H9 (cell line): ENCODE data around the gene TTYH2. TPM values are rescaled to one million over a fixed set of nuclear protein-coding genes. Genes with fewer than 3 reads are reported as not detected.

Source experiments
- DNase-seq: peaks from one replicate; pipeline ENCODE4 v3.0.0-alpha.2; 2017
- H2AFZ ChIP-seq: one replicate; pipeline ENCODE4 v1.6.1; 2013; ENCODE audit warnings: mild to moderate bottlenecking, low read length, control low read depth, moderate library complexity
- H2AK5ac ChIP-seq: 2 replicates; pipeline ENCODE4 v1.6.1; 2013; ENCODE audit warnings: low read length, control low read depth, mixed read lengths; ENCODE audit not compliant: insufficient read length
- H2BK120ac ChIP-seq: one replicate; pipeline ENCODE4 v1.6.1; 2013; ENCODE audit warnings: low read depth, mild to moderate bottlenecking, low read length, control low read depth, inconsistent platforms; ENCODE audit not compliant: poor library complexity, severe bottlenecking
- H2BK12ac ChIP-seq: 2 replicates; pipeline ENCODE4 v1.6.1; 2013; ENCODE audit warnings: low read length, control low read depth, mixed read lengths, low read depth; ENCODE audit not compliant: insufficient read length
- H2BK15ac ChIP-seq: 2 replicates; pipeline ENCODE4 v1.6.1; 2013; ENCODE audit warnings: low read depth, low read length, control low read depth
- H2BK20ac ChIP-seq: one replicate; pipeline ENCODE4 v1.6.1; 2013; ENCODE audit warnings: low read depth, mild to moderate bottlenecking, low read length, control low read depth, inconsistent platforms; ENCODE audit not compliant: poor library complexity, severe bottlenecking
- H2BK5ac ChIP-seq: 2 replicates; pipeline ENCODE4 v1.6.1; 2013; ENCODE audit warnings: low read length, control low read depth, mixed read lengths; ENCODE audit not compliant: insufficient read length
- H3K14ac ChIP-seq: 2 replicates; pipeline ENCODE4 v1.6.1; 2013; ENCODE audit warnings: low read length, control low read depth; ENCODE audit not compliant: insufficient read depth
- H3K18ac ChIP-seq: 2 replicates; pipeline ENCODE4 v1.6.1; 2013; ENCODE audit warnings: low read depth, mild to moderate bottlenecking, mixed read lengths, low read length, control low read depth; ENCODE audit not compliant: insufficient read length
- H3K23ac ChIP-seq: 2 replicates; pipeline ENCODE4 v1.6.1; 2013; ENCODE audit warnings: low read length, control low read depth, mixed read lengths, low read depth; ENCODE audit not compliant: insufficient read length
- H3K23me2 ChIP-seq: 2 replicates; pipeline ENCODE4 v1.6.1; 2013; ENCODE audit warnings: low read depth, mild to moderate bottlenecking, mixed read lengths, low read length, control low read depth; ENCODE audit not compliant: insufficient read length, poor library complexity, severe bottlenecking
- H3K27ac ChIP-seq: 2 replicates; pipeline ENCODE4 v1.5.1; 2013; ENCODE audit warnings: low read length, control low read depth, mixed read lengths, low read depth; ENCODE audit not compliant: insufficient read length
- H3K27me3 ChIP-seq: 2 replicates; pipeline ENCODE4 v1.6.1; 2013; ENCODE audit warnings: low read length, control low read depth, inconsistent platforms; ENCODE audit not compliant: insufficient read depth
- H3K4ac ChIP-seq: 2 replicates; pipeline ENCODE4 v1.6.1; 2013; ENCODE audit warnings: low read depth, mild to moderate bottlenecking, control low read depth, inconsistent platforms, low read length, moderate library complexity
- H3K4me1 ChIP-seq: 2 replicates; pipeline ENCODE4 v1.6.1; 2013; ENCODE audit warnings: low read length, control low read depth, inconsistent platforms; ENCODE audit not compliant: insufficient read depth
- H3K4me2 ChIP-seq: 2 replicates; pipeline ENCODE4 v1.6.1; 2013; ENCODE audit warnings: low read length, control low read depth, mixed read lengths; ENCODE audit not compliant: insufficient read length, insufficient read depth
- H3K56ac ChIP-seq: 2 replicates; pipeline ENCODE4 v1.6.1; 2013; ENCODE audit warnings: low read depth, mild to moderate bottlenecking, mixed read lengths, low read length, control low read depth; ENCODE audit not compliant: insufficient read length
- H3K79me1 ChIP-seq: 2 replicates; pipeline ENCODE4 v1.6.1; 2013; ENCODE audit warnings: low read depth, mild to moderate bottlenecking, moderate library complexity, low read length, control low read depth, inconsistent platforms; ENCODE audit not compliant: insufficient read depth, poor library complexity, severe bottlenecking
- H3K79me2 ChIP-seq: 2 replicates; pipeline ENCODE4 v1.6.1; 2013; ENCODE audit warnings: low read length, control low read depth, inconsistent platforms; ENCODE audit not compliant: insufficient read depth
- H3K9ac ChIP-seq: 2 replicates; pipeline ENCODE4 v1.6.1; 2013; ENCODE audit warnings: low read length, control low read depth, mixed read lengths; ENCODE audit not compliant: insufficient read length; ENCODE audit errors: extremely low read depth
- H3K9me3 ChIP-seq: one replicate; pipeline ENCODE4 v1.6.1; 2013; ENCODE audit warnings: low read depth, low read length, inconsistent platforms; ENCODE audit not compliant: control insufficient read depth
- H3T11ph ChIP-seq: one replicate; pipeline ENCODE4 v1.6.1; 2013; ENCODE audit warnings: mild to moderate bottlenecking, low read length, control low read depth, inconsistent platforms
- H4K20me1 ChIP-seq: one replicate; pipeline ENCODE4 v1.6.1; 2013; ENCODE audit not compliant: control insufficient read depth, insufficient read length, insufficient read depth
- H4K5ac ChIP-seq: 2 replicates; pipeline ENCODE4 v1.6.1; 2013; ENCODE audit warnings: low read depth, mild to moderate bottlenecking, mixed read lengths, low read length, control low read depth; ENCODE audit not compliant: insufficient read length
- H4K8ac ChIP-seq: replicated peaks from 2 replicates; pipeline ENCODE4 v1.6.1; 2013; ENCODE audit warnings: low read length, control low read depth, mixed read lengths, low read depth; ENCODE audit not compliant: insufficient read length
- H4K91ac ChIP-seq: 2 replicates; pipeline ENCODE4 v1.6.1; 2013; ENCODE audit warnings: low read depth, mild to moderate bottlenecking, moderate library complexity, mixed read lengths, low read length, control low read depth; ENCODE audit not compliant: insufficient read length
- H3K27ac Mint-ChIP-seq, 3 experiments: 2 replicates in 2 of 3; 3 replicates in 1 of 3; pipeline ENCODE4 v1.8.0; 2020 to 2021; ENCODE audit warnings: mixed read lengths in 3 of 3, mild to moderate bottlenecking in 1 of 3, moderate library complexity in 1 of 3
- H3K27me3 Mint-ChIP-seq: 2 replicates; pipeline ENCODE4 v1.8.0; 2021; ENCODE audit warnings: low read depth, mild to moderate bottlenecking, moderate library complexity, mixed read lengths
- H3K36me3 Mint-ChIP-seq, 3 experiments: 2 replicates in 2 of 3; 3 replicates in 1 of 3; pipeline ENCODE4 v1.8.0; 2020 to 2021; ENCODE audit warnings: low read depth in 3 of 3, mixed read lengths in 3 of 3; ENCODE audit not compliant: insufficient read depth in 1 of 3
- H3K4me1 Mint-ChIP-seq, 2 experiments: 2 replicates each; pipeline ENCODE4 v1.8.0; 2020; ENCODE audit warnings: mixed read lengths in 2 of 2
- H3K4me3 Mint-ChIP-seq, 2 experiments: 2 replicates in 1 of 2; 3 replicates in 1 of 2; pipeline ENCODE4 v1.8.0; 2020 to 2021; ENCODE audit warnings: mild to moderate bottlenecking in 2 of 2, mixed read lengths in 2 of 2, moderate library complexity in 1 of 2
- H3K9me3 Mint-ChIP-seq, 2 experiments: 2 replicates in 1 of 2; 3 replicates in 1 of 2; pipeline ENCODE4 v1.8.0; 2020; ENCODE audit warnings: mild to moderate bottlenecking in 2 of 2, mixed read lengths in 2 of 2, moderate library complexity in 1 of 2
- WGBS: extraction: QIAGEN DNeasy Blood & Tissue Kit; methylation state at CpG from one replicate; pipeline ENCODE4 v1.1.7; 2013; ENCODE audit warnings: missing lambda C conversion rate, low lambda C conversion rate, mixed read lengths; ENCODE audit not compliant: insufficient read length; ENCODE audit errors: extremely low coverage; 5-methylcytosine and 5-hydroxymethylcytosine counted together
- total RNA-seq: library from RNA; stranded (reverse); gene quantifications from 2 replicates; pipeline ENCODE4 v1.2.1, GENCODE V29; 2021
- TF ChIP-seq, protein P1 (sequence below): fragments of 200-600 bp; sonication (generic); conservative IDR thresholded peaks from 3 replicates; pipeline ENCODE4 v1.8.0; 2021; ENCODE audit warnings: antibody characterized with exemption, mild to moderate bottlenecking

TTYH2 gene
- total RNA-seq, 1 experiment from 2014 or later = 1.6 TPM

GRCh38 chr17:74214484-74215341 lies 1.3 kb downstream of the TTYH2 start:
- Mint-ChIP-seq H3K27ac (no peak overlapping the region), H3K27me3 (peaks cover 56% of the 10 kb centered on the region), H3K4me3 (peak overlapping the region; percentile 64 to 83), H3K4me1 (peaks cover 37 to 48% of the 10 kb centered on the region in 2 experiments), H3K36me3 (peaks cover 0 to 13% (median 10%) of the 10 kb centered on the region in 3 experiments), H3K9me3 (no peaks in the 10 kb centered on the region)
- Histone ChIP-seq H4K91ac (no peak overlapping the region), H3K27ac (no peak overlapping the region), H2BK5ac (no peak overlapping the region), H4K5ac (no peak overlapping the region), H3K18ac (no peak overlapping the region), H3K9me3 (no peaks in the 10 kb centered on the region), H2AK5ac (no peak overlapping the region), H4K20me1 (no peaks in the 10 kb centered on the region), H2AFZ (no peak overlapping the region), H3K4ac (no peak overlapping the region), H4K8ac (no peak overlapping the region), H3K23me2 (peaks cover 19% of the 10 kb centered on the region), H3T11ph (no peak overlapping the region), H3K4me2 (peak overlapping the region; percentile 88), H3K23ac (no peak overlapping the region), H2BK15ac (no peak overlapping the region), H3K14ac (no peak overlapping the region), H2BK120ac (no peak overlapping the region), H2BK12ac (no peak overlapping the region), H3K4me1 (peaks cover 8% of the 10 kb centered on the region; the same call in 1 of the 2 replicates), H3K27me3 (peaks cover 3% of the 10 kb centered on the region; the same call in 1 of the 2 replicates), H3K79me1 (no peaks in the 10 kb centered on the region), H2BK20ac (no peak overlapping the region), H3K56ac (no peak overlapping the region), H3K79me2 (no peaks in the 10 kb centered on the region), H3K9ac (no peak overlapping the region)
- TF ChIP-seq, protein P1, sequence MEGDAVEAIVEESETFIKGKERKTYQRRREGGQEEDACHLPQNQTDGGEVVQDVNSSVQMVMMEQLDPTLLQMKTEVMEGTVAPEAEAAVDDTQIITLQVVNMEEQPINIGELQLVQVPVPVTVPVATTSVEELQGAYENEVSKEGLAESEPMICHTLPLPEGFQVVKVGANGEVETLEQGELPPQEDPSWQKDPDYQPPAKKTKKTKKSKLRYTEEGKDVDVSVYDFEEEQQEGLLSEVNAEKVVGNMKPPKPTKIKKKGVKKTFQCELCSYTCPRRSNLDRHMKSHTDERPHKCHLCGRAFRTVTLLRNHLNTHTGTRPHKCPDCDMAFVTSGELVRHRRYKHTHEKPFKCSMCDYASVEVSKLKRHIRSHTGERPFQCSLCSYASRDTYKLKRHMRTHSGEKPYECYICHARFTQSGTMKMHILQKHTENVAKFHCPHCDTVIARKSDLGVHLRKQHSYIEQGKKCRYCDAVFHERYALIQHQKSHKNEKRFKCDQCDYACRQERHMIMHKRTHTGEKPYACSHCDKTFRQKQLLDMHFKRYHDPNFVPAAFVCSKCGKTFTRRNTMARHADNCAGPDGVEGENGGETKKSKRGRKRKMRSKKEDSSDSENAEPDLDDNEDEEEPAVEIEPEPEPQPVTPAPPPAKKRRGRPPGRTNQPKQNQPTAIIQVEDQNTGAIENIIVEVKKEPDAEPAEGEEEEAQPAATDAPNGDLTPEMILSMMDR = no peak
- no CpG with 5 or more reads among the region's 16 CpGs for WGBS
- no peak for DNase-seq
